ENCODE results near the gene FBXL13.
"Not testable (repeated sequence)": the region's sequence is repeated elsewhere in the genome, so short reads cannot be mapped to it uniquely, and the experiment has no call there.

The FBXL13 gene

GRCh38 chr7:103074519-103075336, at the start of gene FBXL13, which contains the start of gene ARMC10:
Gene FBXL13 (minus strand): TSS chr7:103074796.
Gene ARMC10 (plus strand): TSS chr7:103075140. CDS start chr7:103075273, 133 bp downstream.
- DNase-seq (ENCODE audit: low read depth in 2 of 2), result peak; percentile 87 to 90

GRCh38 chr7:103123529-103123928, 48.9 kb upstream of the FBXL13 start:
- DNase-seq (ENCODE audit: low read depth in 2 of 2), result no peak

- no peak for DNase-seq (ENCODE audit: low read depth in 2 of 2)
These were observed 47.0 kb upstream of the FBXL13 start for GRCh38 chr7:103121641-103122040.

- DNase-seq (ENCODE audit: low read depth in 2 of 2), result no peak
These were observed 45.8 kb upstream of the FBXL13 start for GRCh38 chr7:103120362-103120761.

- no peak for DNase-seq (ENCODE audit: low read depth in 2 of 2)
These were observed 45.2 kb upstream of the FBXL13 start for GRCh38 chr7:103119791-103120291.

- no peak for DNase-seq (ENCODE audit: low read depth in 2 of 2)
These were observed 42.9 kb upstream of the FBXL13 start for GRCh38 chr7:103117465-103117864.

- DNase-seq (ENCODE audit: low read depth in 2 of 2), result no peak
These were observed 42.4 kb upstream of the FBXL13 start for GRCh38 chr7:103116991-103117390.

GRCh38 chr7:103116511-103116910, 41.9 kb upstream of the FBXL13 start:
- DNase-seq (ENCODE audit: low read depth in 2 of 2), result no peak

- DNase-seq (ENCODE audit: low read depth in 2 of 2), result no peak
These were observed 41.2 kb upstream of the FBXL13 start for GRCh38 chr7:103115771-103116170.

- no peak for DNase-seq (ENCODE audit: low read depth in 2 of 2)
These were observed 40.0 kb upstream of the FBXL13 start for GRCh38 chr7:103114576-103115008.

GRCh38 chr7:103113164-103113563, 38.6 kb upstream of the FBXL13 start:
- no peak for DNase-seq (ENCODE audit: low read depth in 2 of 2)

GRCh38 chr7:103106703-103107070, 32.1 kb upstream of the FBXL13 start:
- DNase-seq (ENCODE audit: low read depth in 2 of 2), result not testable (repeated sequence)

GRCh38 chr7:103106005-103106702, 31.6 kb upstream of the FBXL13 start:
- no peak for DNase-seq (ENCODE audit: low read depth in 2 of 2)

- no peak for DNase-seq (ENCODE audit: low read depth in 2 of 2)
These were observed 26.9 kb upstream of the FBXL13 start for GRCh38 chr7:103101543-103101942.

GRCh38 chr7:103100348-103100747, 25.8 kb upstream of the FBXL13 start:
- no peak for DNase-seq (ENCODE audit: low read depth in 2 of 2)

GRCh38 chr7:103097041-103097440, 22.4 kb upstream of the FBXL13 start:
- no peak for DNase-seq (ENCODE audit: low read depth in 2 of 2)

GRCh38 chr7:103095558-103095957, 21.0 kb upstream of the FBXL13 start:
- not testable (repeated sequence) for DNase-seq (ENCODE audit: low read depth in 2 of 2)

GRCh38 chr7:103094102-103094501, 19.5 kb upstream of the FBXL13 start:
- no peak for DNase-seq (ENCODE audit: low read depth in 2 of 2)

- no peak for DNase-seq (ENCODE audit: low read depth in 2 of 2)
These were observed 18.8 kb upstream of the FBXL13 start for GRCh38 chr7:103093429-103093828.

- DNase-seq (ENCODE audit: low read depth in 2 of 2), result not testable (repeated sequence)
These were observed 17.7 kb upstream of the FBXL13 start for GRCh38 chr7:103092321-103092720.

- no peak for DNase-seq (ENCODE audit: low read depth in 2 of 2)
These were observed 8.6 kb upstream of the FBXL13 start for GRCh38 chr7:103083210-103083609.

GRCh38 chr7:103082497-103082896, 7.9 kb upstream of the FBXL13 start:
- no peak for DNase-seq (ENCODE audit: low read depth in 2 of 2)

GRCh38 chr7:103080923-103081322, 6.3 kb upstream of the FBXL13 start:
- no peak for DNase-seq (ENCODE audit: low read depth in 2 of 2)

Data from stimulated activated CD4-positive, alpha-beta T cell treated with anti-CD3 and anti-CD28 coated beads, Interleukin-1b, Interleukin-23, amount 100 ng/mL, for 4 hours (primary cell).